Fibroblast of lung (primary cell): ENCODE measurements around the gene XRCC1. TPM values are rescaled to one million over a fixed set of nuclear protein-coding genes. Genes with fewer than 3 reads are reported as not detected.

ENCODE experiments used
- DNase-seq, 2 donors: peaks; one replicate each; pipeline versions ENCODE4 v3.0.0 to v3.0.0-alpha.2; 2010; ENCODE audit warnings: low read depth in 2 of 2
- H2AFZ ChIP-seq: 2 replicates; pipeline ENCODE4 v1.5.1; 2012; ENCODE audit warnings: low read length, control low read depth, inconsistent platforms
- H3K27ac ChIP-seq: 2 replicates; pipeline ENCODE4 v1.5.1; 2011; ENCODE audit warnings: low read length, control low read depth; ENCODE audit not compliant: insufficient read depth
- H3K27me3 ChIP-seq: 2 replicates; pipeline ENCODE4 v1.5.1; 2011; ENCODE audit warnings: mild to moderate bottlenecking, low read length; ENCODE audit not compliant: control insufficient read depth, insufficient read depth
- H3K36me3 ChIP-seq: 2 replicates; pipeline ENCODE4 v1.5.1; 2011; ENCODE audit warnings: low read length; ENCODE audit not compliant: control insufficient read depth, insufficient read depth
- H3K4me1 ChIP-seq: 2 replicates; pipeline ENCODE4 v1.5.1; 2011; ENCODE audit warnings: low read length; ENCODE audit not compliant: control insufficient read depth, insufficient read depth; ENCODE audit errors: extremely low read depth
- H3K4me2 ChIP-seq: 2 replicates; pipeline ENCODE4 v1.5.1; 2011; ENCODE audit warnings: low read length, control low read depth; ENCODE audit not compliant: insufficient read depth; ENCODE audit errors: extremely low read depth
- H3K4me3 ChIP-seq, 4 experiments: fragments of 200-600 bp in 1 of 4; sonication (generic) in 1 of 4; replicated peaks in 1 of 4; 2 replicates each; pipeline ENCODE4 v1.5.1; 2011 to 2016; ENCODE audit warnings: low read length in 4 of 4, low read depth in 3 of 4, mild to moderate bottlenecking in 3 of 4, control low read depth in 2 of 4, inconsistent platforms in 1 of 4, mixed read lengths in 1 of 4; ENCODE audit not compliant: insufficient read depth in 1 of 4; ENCODE audit errors: control extremely low read depth in 1 of 4
- H3K79me2 ChIP-seq: 2 replicates; pipeline ENCODE4 v1.5.1; 2012; ENCODE audit warnings: mild to moderate bottlenecking, low read length, inconsistent platforms; ENCODE audit not compliant: control insufficient read depth, insufficient read depth
- H3K9ac ChIP-seq: 2 replicates; pipeline ENCODE4 v1.5.1; 2011; ENCODE audit warnings: mild to moderate bottlenecking, low read length, control low read depth; ENCODE audit not compliant: insufficient read depth
- H3K9me3 ChIP-seq: 2 replicates; pipeline ENCODE4 v1.5.1; 2012; ENCODE audit warnings: low read depth, low read length; ENCODE audit not compliant: control insufficient read depth, insufficient read depth
- H4K20me1 ChIP-seq: 2 replicates; pipeline ENCODE4 v1.5.1; 2011; ENCODE audit warnings: low read length; ENCODE audit not compliant: control insufficient read depth, insufficient read depth; ENCODE audit errors: extremely low read depth
- CTCF ChIP-seq, 2 donors: IDR thresholded peaks in 1 of 2; conservative IDR thresholded peaks in 1 of 2; 1 replicate in 1 of 2; 2 replicates in 1 of 2; pipeline ENCODE4 v1.5.1; 2011 to 2012; ENCODE audit warnings: low read length in 2 of 2, control low read depth in 1 of 2, inconsistent platforms in 1 of 2, low read depth in 1 of 2, mild to moderate bottlenecking in 1 of 2
- EZH2 ChIP-seq: IDR thresholded peaks from 2 replicates; pipeline ENCODE4 v1.5.1; 2012; ENCODE audit warnings: low read length, control low read depth, mild to moderate bottlenecking; ENCODE audit errors: missing control alignments
- polyA plus RNA-seq, 2 donors: library from polyadenylated mRNA; depleted of rRNA in 1 of 2; stranded (reverse) in 1 of 2; unstranded in 1 of 2; fragments of >200 nt; gene quantifications; 2 replicates each; pipeline ENCODE4 v1.2.1, GENCODE V29; 2011 to 2012; ENCODE audit warnings: missing spikeins in 1 of 2
- total RNA-seq: library from RNA; depleted of rRNA; stranded (reverse); fragments of >200 nt; gene quantifications from 2 replicates; pipeline ENCODE4 v1.2.1, GENCODE V29; 2014

Gene XRCC1
- total and polyA plus RNA-seq, 2 donors (not counting 1 experiment from before 2014, with no cell fraction given) = 8.6 to 14.5 TPM

GRCh38 chr19:43581467-43581866, 6.1 kb upstream of the XRCC1 start:
- H3K4me1 ChIP-seq = no peaks in the 10 kb centered on the region
- H3K4me2 ChIP-seq = peak overlapping the region; percentile 15
- no peaks in the 10 kb centered on the region for H3K27me3 ChIP-seq
- H4K20me1 ChIP-seq = no peaks in the 10 kb centered on the region
- H3K27ac ChIP-seq = no peak overlapping the region
- no peak overlapping the region for H3K9ac ChIP-seq
- H3K9me3 ChIP-seq = no peaks in the 10 kb centered on the region
- H2AFZ ChIP-seq = no peak overlapping the region
- no peaks in the 10 kb centered on the region for H3K36me3 ChIP-seq
- TF ChIP-seq EZH2 (no peak), CTCF (conservative IDR thresholded peaks at IDR 0.05 in 1 of 2, IDR thresholded peaks at IDR 0.05 in 1 of 2; ENCODE audit: low read depth in 1 of 2, low read length in 2 of 2) (no peak)
- no peaks in the 10 kb centered on the region for H3K79me2 ChIP-seq
- DNase-seq = no peak
- H3K4me3 ChIP-seq = peak overlapping the region in 1 of 4 experiments; percentile 66

- no peaks in the 10 kb centered on the region for H3K36me3 ChIP-seq
- H3K4me1 ChIP-seq = no peaks in the 10 kb centered on the region
- H3K9me3 ChIP-seq = no peaks in the 10 kb centered on the region
- H3K27ac ChIP-seq = no peak overlapping the region
- no peak for TF ChIP-seq EZH2
- H3K4me3 ChIP-seq = no peak overlapping the region
- DNase-seq = no peak
- H2AFZ ChIP-seq = no peak overlapping the region
- no peak overlapping the region for H3K9ac ChIP-seq
- H4K20me1 ChIP-seq = no peaks in the 10 kb centered on the region
- H3K79me2 ChIP-seq = peaks cover 6% of the 10 kb centered on the region
- H3K4me2 ChIP-seq = no peak overlapping the region
- H3K27me3 ChIP-seq = no peaks in the 10 kb centered on the region
These were observed 3.5 kb upstream of the XRCC1 start for GRCh38 chr19:43578787-43579186.

- H3K36me3 ChIP-seq = no peaks in the 10 kb centered on the region
- H4K20me1 ChIP-seq = no peaks in the 10 kb centered on the region
- peak overlapping the region; percentile 65 for H2AFZ ChIP-seq
- no peak for TF ChIP-seq EZH2
- no peak for TF ChIP-seq CTCF (conservative IDR thresholded peaks at IDR 0.05 in 1 of 2, IDR thresholded peaks at IDR 0.05 in 1 of 2; ENCODE audit: low read depth in 1 of 2, low read length in 2 of 2)
- no peak for DNase-seq
- no peaks in the 10 kb centered on the region for H3K9me3 ChIP-seq
- H3K27ac ChIP-seq = peak overlapping the region; percentile 76
- H3K27me3 ChIP-seq = no peaks in the 10 kb centered on the region
- no peaks in the 10 kb centered on the region for H3K4me1 ChIP-seq
- peak overlapping the region; percentile 7 for H3K4me2 ChIP-seq
- H3K9ac ChIP-seq = peak overlapping the region; percentile 5
- H3K4me3 ChIP-seq = peak overlapping the region in 2 of 4 experiments; percentile 34 to 99
- peaks cover 6% of the 10 kb centered on the region for H3K79me2 ChIP-seq
These were observed 890 bp upstream of the XRCC1 start for GRCh38 chr19:43575955-43576878.
